Stimulated activated CD4-positive, alpha-beta T cell treated with anti-CD3 and anti-CD28 coated beads, TNF-alpha, amount 100 ng/mL, for 4 hours (primary cell): ENCODE results near the gene NAAA.
"Not testable (repeated sequence)": the region's sequence is repeated elsewhere in the genome, so short reads cannot be mapped to it uniquely, and the experiment has no call there.

Experiments
- DNase-seq, 3 experiments: peaks; one replicate each; pipeline ENCODE4 v3.0.0-alpha.2; 2020; ENCODE audit warnings: low read depth in 3 of 3

The NAAA gene

DNA sequence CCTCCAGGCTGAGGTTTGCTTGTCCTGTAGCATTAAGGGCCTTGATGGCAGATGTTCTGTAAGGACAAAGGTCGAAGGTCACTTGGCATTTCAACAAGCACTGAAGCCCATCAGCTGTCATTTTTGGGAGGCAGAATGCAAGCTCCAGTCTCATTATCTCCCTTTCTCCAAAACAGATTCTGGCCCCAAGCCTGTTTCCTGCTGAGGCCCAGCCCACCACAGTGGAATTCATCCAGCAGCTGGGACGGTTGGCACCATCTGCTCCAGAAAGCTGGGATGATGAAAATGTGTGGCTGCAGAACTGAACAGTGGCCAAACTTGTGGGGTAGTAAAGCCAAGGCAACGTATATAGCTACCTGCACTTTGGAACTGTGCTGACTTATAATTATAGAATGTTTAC, 20.9 kb downstream of the NAAA start:
- DNase-seq = no peak

DNA sequence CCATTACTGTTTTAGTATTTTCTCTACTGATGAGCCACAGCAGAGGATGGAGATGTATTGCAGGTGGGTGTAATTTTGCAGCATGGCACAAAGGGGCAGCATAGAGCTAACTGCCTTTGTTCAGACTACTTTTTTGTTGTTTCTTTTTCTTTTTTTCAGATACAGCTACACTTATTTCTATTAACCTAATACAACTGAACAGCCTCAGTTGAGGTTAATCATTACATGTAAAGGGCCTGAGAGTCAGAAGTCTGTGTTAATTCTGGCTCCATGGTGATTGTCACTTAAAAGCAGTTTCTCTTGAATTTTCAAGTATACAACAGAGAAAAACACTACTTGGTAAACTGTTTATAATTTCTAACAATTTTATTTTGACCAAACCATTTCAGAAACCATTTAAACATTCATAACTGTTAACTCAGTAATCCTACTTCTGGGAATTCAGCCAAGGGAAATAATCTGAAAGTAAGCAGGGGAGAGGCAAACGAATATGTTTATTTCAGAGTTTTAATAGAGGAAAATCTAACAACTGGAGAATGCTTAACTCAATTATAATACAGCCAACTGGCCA, 24.6 kb downstream of the NAAA start:
- DNase-seq = no peak

DNA sequence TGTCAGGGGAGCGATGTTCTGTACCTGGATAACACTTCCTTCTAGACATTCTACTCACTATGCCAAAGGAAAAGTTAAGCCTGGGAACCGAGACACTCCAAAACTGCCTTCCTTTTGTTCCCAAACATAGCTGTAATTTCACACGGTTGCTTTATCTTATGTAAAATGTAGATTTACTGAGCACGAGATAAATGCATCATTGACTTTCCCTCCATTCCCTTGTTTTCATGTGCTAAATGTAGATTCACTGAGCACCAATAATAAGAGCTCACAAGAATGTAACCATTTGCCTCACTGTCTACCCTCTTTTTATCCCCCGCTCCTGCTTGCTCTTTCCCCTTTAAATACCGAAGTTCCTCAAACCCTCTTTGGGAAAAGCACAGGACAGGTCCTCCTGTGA, 27.8 kb downstream of the NAAA start:
- DNase-seq = no peak

DNA sequence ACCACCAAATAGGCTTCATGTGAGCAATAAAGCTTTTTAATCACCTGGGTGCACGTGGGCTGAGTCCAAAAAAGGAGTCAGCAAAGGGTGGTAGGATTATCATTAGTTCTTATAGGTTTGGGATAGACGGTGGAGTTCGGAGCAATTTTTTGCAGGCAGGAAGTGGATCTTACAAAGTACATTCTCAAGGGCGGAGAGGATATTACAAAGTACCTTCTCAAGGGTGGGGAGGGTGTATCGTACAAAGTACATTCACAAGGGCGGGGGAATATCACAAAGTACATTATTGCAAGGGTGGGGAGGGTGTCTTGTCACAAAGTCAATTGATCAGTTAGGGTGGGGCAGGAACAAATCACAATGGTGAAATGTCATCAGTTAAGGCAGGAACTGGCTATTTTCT, 30.0 kb downstream of the NAAA start:
- not testable (repeated sequence) for DNase-seq

DNA sequence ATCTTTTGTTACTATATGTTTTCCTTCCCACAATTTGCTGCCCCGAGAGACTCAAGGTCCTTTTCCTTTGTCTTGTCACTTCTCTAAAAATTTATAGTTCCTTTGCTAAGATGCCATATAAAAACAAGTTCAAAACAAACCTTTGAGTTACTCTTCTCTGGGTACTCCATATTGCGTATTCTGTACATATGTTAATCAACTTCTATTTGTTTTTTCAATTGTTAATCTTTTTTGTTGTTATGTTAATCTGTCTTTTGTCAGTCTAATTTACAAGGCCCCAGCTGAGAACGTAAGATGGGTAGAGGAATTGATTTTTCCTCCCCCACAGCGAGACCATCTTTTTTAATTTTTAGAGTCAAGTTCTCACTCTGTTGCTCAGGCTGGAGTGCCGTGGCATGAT, 31.4 kb downstream of the NAAA start:
- no peak for DNase-seq

DNA sequence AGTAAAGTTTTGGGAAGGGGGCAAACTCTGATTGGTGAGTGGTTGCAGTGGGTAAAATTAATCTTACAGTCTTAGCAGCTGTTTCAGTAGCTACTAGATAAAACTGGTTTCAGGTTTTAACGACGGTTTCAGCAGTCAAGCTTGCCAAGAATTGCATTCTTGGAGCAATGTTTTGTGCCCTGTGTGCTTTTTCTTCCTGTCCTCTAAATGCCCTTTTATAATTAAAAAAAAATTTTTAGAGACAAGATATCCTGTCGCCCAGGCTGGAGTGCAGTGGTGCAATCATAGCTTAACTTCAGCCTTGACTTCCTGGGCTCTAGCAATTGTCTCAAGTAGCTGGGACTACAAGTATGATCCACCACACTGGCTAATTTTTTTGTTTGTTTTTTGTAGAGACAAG, 32.3 kb downstream of the NAAA start:
- no peak for DNase-seq

DNA sequence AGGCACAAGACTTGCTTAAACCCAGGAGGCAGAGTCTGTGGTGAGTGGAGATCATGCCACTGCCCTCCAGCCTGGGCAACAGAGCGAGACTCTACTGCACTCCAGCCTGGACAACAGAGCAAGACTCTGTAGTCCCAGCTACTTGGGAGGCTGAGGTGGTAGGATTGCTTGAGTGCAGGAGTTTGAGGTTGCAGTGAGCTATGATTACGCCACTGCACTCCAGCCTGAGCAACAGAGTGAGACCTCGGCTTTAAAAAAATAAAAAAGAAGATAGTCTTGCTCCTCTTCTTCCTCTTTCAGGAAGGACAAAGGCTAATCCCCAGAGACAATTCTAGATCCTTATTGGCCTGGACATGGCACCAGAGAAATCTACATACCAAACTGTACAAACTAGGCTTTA, 32.8 kb downstream of the NAAA start:
- no peak for DNase-seq

DNA sequence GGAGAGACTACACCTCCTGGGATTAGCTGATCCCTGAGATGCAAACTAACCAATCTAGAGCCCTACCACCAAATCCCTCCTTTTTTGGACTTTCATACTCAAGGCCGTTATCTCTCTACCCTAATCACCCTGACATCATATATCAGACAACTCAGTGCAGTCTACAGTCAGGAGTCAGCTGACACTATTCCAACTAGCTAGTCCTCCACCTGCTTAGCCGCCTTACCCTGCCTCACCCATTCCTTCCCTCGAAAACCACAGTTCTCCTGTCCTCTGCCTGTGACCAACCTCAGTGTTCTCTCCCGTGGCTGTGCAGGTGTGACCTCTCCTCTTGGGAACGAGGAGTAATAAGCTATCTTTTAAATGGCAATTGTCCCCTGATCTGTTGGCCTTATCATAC, 36.7 kb downstream of the NAAA start:
- no peak for DNase-seq

DNA sequence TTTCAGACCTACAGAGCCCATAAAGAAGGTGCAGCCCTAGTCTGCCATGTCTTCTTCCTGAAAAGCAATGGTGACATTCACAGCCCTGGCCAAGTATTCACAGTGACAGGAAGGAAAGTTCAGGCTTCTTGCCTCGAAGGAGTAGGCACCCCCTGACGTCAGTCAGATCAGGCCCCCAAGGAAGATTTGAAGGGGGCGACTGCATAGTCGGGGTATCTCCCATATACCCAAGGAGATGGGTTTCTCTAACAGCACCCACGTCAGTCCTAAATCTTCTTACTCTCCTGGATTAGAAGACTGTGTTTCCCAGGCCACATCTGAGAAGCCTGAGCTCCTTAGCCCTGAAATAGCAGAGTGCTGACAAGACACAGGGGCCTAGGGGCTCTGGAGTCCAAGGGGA, 38.5 kb downstream of the NAAA start, which contains the start of gene PPEF2:
Gene PPEF2, minus strand, starts transcription at position 101 of the 400 bp plus-strand sequence. CDS start 6,127 bp downstream, outside the sequence.
- no peak for DNase-seq

DNA sequence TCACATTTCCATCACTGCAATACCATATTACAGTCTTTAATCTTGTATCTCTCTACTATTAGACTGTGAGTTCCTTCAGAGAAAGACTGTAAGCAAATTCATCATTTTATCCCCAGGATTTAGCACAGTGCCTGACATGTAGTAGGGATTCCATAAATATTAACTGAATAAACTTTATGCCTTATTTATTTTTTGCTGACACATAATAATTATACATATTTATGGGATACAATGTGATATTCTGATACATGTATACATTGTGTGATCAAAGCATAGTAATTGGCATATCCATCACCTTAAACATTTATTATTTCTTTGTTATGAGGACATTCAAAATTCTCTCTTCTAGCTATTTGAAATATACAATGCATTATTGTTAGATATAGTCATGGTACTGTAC, 42.3 kb downstream of the NAAA start:
- DNase-seq = no peak

DNA sequence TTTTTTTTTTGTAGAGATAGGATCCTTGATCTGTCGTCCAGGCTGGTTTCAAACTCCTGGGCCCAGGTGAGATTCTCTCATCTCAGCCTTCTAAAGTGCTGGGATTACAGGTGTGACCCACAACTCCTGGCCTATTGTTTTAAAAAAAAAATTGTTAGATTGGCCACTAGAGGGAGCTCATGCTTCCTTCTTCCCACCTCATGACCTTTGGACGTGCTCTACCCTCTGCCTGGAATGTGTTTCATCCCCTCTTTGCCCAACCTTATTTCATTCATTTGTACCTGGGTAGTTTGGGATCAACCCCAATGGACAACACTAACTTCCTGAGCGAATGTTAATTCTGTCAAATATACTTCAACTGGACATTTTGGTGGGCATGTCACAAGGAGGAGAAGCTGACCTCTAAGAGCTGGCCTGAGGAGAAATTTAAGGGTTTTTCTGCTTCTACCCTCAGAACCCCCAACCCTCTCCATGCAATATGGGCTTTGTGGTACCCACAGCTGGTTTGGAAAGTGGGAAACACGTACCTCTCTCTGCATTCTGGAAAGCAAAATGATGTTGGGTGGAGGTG, 45.0 kb downstream of the NAAA start:
- DNase-seq = no peak

DNA sequence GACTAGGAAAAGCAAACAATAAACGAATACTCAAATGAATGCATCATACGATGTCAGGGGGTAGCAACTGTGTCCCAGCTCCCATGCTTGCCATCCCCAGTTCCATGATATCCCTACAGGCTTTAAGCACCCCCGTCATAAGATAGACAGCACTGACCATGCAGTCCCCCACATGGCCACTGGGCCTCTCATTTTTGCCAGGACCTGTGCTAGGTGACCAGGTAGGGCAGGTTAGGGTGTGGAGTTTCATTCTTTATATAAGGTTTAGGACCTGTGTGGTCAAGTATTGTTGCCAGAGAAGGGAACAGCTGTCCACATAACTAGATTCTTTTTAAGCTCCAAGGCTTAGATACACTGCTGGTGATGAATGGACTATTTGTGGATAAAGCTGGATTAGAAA, 48.3 kb downstream of the NAAA start:
- no peak for DNase-seq

DNA sequence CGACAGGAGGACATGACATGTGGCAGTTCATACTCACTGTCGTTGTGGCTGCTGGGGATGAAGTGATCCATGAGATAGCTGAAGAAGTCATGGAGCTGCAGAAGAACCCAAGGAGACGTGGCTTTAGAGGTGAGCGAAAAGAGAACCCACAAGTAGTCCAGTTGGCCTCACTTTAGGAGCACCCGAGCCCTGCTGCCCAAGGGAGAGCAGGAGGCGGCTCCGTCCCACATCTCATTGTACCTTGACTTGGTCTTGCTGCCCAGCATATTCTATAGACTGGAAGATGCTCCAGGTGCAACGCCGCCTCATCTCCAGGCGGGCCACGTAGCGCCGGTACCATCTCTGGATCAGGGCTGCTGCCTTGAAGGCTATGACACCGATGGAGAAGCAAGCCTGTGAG, 49.2 kb downstream of the NAAA start:
- DNase-seq = no peak

DNA sequence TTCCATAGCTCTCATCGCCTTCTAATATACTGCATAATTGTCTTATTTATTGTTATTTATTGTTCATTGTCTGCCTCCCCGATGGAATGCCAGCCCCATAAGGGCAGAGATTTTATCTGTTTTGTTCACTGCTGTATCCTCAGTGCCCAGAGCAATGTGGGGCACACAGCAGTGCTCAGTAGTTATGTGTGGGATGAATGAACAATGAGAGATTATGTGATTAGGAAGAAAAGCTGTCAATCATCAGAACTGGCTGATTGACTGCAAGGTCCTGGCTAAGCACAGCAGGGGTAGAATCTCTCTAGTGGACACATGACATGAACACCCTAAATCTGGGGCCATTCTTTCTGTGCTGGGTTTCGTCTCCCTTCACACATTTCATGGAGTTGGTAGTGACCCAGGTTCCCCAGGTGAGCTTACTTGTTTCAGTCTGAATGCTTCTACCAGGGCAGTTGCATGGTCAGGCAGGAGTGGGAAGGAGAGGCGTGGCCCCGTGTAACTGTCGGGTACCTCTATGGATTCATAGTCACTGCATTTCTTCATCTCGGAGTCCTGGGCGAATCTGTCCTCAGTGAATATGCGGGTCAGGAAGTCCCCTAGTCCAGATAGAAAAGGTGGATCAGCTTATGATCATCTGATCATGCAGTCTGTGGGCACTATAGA, 51.1 kb downstream of the NAAA start:
- DNase-seq = no peak

DNA sequence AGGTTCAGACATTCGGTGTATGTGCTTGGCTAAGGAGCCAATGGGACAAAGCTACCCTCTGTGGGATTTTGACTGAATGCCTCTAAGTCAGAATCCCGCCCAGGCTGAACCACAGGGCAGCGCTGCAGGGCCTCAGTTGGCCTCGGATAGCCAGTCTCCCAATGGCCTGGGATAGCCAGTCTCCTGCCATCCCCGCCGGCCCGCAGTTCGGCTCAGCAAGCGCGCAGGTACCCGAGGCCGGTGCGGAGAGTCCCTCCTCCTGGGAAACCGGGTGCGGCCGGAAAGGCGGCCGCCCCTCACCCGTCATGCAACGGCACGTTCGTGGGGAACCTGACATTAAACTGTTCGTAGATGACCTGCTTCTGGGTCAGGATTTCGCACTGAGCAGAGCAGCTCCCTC, 54.7 kb downstream of the NAAA start:
- DNase-seq = no peak

DNA sequence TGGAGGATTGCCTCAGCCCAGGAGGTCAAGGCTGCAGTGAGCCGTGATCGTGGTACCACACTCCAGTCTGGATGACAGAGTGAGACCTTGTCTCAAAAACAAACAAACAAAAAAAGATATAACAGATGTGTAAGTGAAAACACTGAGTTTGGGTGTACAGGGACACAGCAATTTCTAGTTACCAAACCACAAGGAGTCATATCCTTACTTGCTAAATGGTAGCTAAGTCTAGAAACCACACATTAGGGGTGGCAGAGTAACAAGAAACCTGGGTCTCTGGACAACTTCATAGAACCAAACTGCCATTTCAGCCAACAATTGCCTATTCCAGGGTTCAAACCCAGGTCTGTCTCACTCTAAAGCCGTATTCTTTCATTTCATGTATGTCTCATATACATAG, 59.3 kb downstream of the NAAA start:
- no peak for DNase-seq

DNA sequence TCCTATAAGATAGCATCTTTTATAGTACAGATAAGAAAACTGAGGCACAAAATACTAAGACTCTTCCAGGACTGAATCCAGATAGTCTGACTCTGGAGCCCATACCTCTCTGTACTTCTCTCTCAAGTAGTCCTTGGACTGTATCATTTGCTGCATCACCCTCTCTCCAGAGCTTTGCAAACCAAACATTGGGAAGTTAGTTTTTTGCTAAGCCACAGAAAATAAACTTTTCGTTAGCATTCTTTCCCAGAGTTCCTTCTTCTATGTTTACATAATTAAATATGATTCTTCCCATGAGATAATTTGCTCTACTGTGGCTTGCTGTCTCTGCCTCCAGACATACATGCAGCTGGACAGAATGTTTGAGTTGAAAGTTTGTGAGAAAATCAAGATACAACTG, 60.5 kb downstream of the NAAA start:
- no peak for DNase-seq

DNA sequence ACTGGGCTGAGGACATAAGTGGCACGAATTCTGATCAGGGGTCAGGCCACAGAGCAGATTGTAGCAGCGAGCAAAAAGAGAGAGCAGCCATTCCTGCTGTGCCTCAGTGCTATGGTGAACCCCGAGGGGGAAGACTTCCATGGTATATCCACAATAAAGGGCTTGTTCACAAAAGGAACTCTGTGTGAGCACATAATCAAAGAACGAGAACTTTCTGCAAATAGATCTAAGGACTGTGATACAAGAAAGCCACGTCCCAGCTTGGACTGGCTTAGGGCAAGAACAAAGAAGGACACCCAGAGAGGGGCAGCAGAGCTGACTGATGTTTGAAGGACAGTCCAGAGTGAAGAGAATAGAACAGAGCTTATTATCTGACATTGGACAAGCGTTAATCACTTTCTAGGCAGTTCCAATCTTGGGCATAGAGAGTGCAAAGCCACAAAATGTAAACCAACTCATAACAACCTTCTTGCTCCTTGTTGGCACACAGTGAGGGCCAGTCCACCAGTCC, 62.5 kb downstream of the NAAA start:
- DNase-seq = no peak

DNA sequence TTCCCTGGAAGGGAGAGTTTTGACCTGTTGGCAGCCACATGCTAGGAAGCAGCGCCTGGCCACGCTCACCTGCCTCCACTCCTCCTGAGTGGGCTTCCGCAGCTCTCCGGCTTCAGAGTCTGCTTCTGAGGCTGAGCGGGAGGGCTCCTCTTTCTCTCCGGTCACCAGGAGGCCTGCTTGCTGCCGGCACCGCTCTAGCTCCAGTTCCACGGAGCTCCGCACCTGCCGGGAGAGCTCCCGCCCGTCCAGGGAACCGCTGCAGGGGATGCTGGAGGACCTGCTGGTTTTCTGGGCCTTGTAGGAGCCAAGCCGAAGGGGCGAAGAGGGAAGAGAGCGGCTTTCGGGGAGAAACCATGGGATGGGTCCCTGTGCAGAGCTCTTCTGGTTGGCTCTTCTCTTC, 64.6 kb downstream of the NAAA start:
- no peak for DNase-seq

DNA sequence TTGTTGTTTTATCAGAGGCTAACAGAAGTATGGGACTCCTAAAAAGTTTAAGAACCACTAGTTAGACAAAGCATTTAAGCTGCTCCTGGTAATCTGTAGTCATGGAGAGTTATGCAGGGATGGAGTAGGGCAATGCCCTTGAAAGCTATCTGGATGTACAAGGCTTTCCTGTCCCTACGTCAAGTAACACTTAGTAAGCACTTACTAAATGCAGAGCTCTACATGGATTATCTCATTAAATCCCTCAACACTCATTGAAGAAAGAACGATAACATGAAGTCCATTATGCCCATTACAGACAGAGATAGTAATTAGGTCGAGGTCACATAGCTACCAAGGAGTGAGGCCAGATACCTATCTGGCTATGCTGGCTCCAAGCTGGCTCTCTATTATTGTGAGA, 71.7 kb downstream of the NAAA start:
- no peak for DNase-seq

DNA sequence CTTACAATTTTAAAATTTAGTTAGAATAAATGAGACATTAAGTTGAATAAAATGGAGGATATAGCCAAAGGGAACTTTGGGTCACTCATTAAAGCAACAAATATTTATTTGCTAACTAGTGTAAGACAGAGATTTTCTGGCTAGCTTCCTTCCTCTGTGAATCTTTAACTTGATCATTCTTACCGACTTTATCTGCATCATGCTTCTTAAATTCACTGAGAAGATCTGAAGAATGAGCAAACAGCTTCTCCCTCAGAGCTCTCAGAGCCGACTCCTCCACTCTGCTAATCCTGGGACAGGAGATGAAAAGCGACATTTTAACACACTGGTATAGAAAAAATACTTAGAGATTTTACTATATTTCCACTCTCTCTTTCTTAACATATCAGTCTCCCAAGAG, 73.7 kb downstream of the NAAA start:
- DNase-seq = no peak
